Suprapubic skin (tissue), 4 donors: ENCODE data around the gene LILRA5.

ENCODE experiments used
- POLR2A ChIP-seq, 2 donors: fragments of 450-650 bp; IDR thresholded peaks; one replicate each; pipeline ENCODE4 v1.6.1; 2017; ENCODE audit warnings: antibody characterized with exemption in 2 of 2, mild to moderate bottlenecking in 2 of 2, moderate library complexity in 2 of 2
- POLR2AphosphoS5 ChIP-seq, 3 donors: sonication (generic); formaldehyde crosslinking; IDR thresholded peaks; one replicate each; pipeline ENCODE4 v1.6.1; 2017; ENCODE audit warnings: antibody characterized with exemption in 3 of 3
- TF ChIP-seq, protein P1 (sequence below), 2 donors: fragments of 200-600 bp in 1 of 2; fragments of 450-650 bp in 1 of 2; sonication (generic) in 1 of 2; IDR thresholded peaks; one replicate each; pipeline ENCODE4 v1.5.1; 2016 to 2019; ENCODE audit warnings: antibody characterized with exemption in 2 of 2, mild to moderate bottlenecking in 1 of 2, moderate library complexity in 1 of 2

DNA sequence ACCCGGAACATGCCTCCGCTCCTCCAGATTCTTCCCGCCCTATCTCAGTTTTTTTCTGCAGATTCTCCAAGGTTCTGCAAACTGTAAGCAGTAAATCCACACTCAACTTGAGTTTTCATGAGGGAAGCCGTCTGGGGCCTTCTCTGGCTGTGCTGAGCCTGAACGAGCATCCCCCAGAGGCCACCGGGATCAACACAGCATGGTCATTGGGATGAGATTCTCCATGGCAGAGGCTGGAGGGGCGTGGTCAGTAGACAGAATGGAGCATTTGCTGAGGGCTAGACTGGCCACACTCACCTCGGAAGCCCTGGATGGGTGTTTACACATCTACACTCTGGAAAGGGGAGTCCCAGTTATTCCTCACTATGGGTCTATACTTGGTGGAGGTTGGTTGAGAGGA lies 28.3 kb upstream of the LILRA5 start:
- TF ChIP-seq, protein P1, sequence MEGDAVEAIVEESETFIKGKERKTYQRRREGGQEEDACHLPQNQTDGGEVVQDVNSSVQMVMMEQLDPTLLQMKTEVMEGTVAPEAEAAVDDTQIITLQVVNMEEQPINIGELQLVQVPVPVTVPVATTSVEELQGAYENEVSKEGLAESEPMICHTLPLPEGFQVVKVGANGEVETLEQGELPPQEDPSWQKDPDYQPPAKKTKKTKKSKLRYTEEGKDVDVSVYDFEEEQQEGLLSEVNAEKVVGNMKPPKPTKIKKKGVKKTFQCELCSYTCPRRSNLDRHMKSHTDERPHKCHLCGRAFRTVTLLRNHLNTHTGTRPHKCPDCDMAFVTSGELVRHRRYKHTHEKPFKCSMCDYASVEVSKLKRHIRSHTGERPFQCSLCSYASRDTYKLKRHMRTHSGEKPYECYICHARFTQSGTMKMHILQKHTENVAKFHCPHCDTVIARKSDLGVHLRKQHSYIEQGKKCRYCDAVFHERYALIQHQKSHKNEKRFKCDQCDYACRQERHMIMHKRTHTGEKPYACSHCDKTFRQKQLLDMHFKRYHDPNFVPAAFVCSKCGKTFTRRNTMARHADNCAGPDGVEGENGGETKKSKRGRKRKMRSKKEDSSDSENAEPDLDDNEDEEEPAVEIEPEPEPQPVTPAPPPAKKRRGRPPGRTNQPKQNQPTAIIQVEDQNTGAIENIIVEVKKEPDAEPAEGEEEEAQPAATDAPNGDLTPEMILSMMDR (IDR thresholded peaks at IDR 0.05), result no peak
- TF ChIP-seq POLR2AphosphoS5 (IDR thresholded peaks at IDR 0.05) (no peak), POLR2A (IDR thresholded peaks at IDR 0.05) (no peak)
